ENCODE results near the gene ATP2A3. TPM values are rescaled to one million over a fixed set of nuclear protein-coding genes. Genes with fewer than 3 reads are reported as not detected.
"Not testable (repeated sequence)": the region's sequence is repeated elsewhere in the genome, so short reads cannot be mapped to it uniquely, and the experiment has no call there.

Gene ATP2A3
- total and polyA plus RNA-seq, 7 donors, result 3.6 to 158 (median 12.7) TPM

GRCh38 chr17:3993493-3994220 lies 29.4 kb upstream of the ATP2A3 start:
- 80 to 83% methylated on average over 8 of the region's 8 CpGs for WGBS, 2 donors
- Histone ChIP-seq H3K36me3 (no peaks in the 10 kb centered on the region), H3K27me3 (peaks cover 0 to 22% (median 4%) of the 10 kb centered on the region in 3 donors), H3K9me3 (no peaks in the 10 kb centered on the region), H3K4me1 (no peaks in the 10 kb centered on the region), H3K27ac (no peak overlapping the region), H3K4me3 (no peak overlapping the region)
- no peak for DNase-seq
- intact Hi-C loops (cut with DNase I), result no loop called here
- TF ChIP-seq EP300 (IDR thresholded peaks at IDR 0.05) (no peak), POLR2A (IDR thresholded peaks at IDR 0.05) (no peak), POLR2AphosphoS5 (IDR thresholded peaks at IDR 0.05) (no peak)

- no peak overlapping the region for H3K27ac ChIP-seq
- 87 to 88% methylated on average over 5 of the region's 5 CpGs for WGBS, 2 donors
- no peaks in the 10 kb centered on the region for H3K36me3 ChIP-seq
- no peak for TF ChIP-seq POLR2AphosphoS5 (IDR thresholded peaks at IDR 0.05)
- no peak for TF ChIP-seq CTCF (IDR thresholded peaks at IDR 0.05)
- TF ChIP-seq POLR2A (IDR thresholded peaks at IDR 0.05), result no peak
- no peak for TF ChIP-seq EP300 (IDR thresholded peaks at IDR 0.05)
- H3K9me3 ChIP-seq, result no peaks in the 10 kb centered on the region
- peaks cover 0 to 17% (median 0%) of the 10 kb centered on the region in 3 donors for H3K27me3 ChIP-seq
- no peak overlapping the region for H3K4me3 ChIP-seq
- no peak for DNase-seq
- intact Hi-C loops (cut with DNase I), result no loop called here
- no peaks in the 10 kb centered on the region for H3K4me1 ChIP-seq
Observed at GRCh38 chr17:3992370-3992769, 28.1 kb upstream of the ATP2A3 start.

DNA sequence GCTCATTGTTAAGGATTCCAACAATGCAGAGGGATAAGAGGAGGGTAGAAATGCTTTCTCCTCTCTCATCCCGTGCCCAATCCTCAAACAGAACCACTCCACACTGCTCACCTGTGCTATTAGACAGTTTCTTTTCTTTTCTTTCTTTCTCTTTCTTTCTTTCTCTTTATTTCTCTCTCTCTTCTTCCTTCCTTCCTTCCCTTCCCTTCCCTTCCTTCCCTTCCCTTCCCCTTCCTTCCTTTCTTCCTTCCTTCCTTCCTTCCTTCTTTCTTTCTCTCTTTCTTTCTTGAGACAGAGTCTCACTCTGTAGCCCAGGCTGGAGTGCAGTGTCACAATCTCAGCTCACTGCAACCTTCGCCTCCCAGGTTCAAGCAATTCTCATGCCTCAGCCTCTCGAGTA lies 27.5 kb upstream of the ATP2A3 start:
- H3K4me1 ChIP-seq; intact Hi-C loops (cut with DNase I); H3K9me3 ChIP-seq; H3K27ac ChIP-seq; H3K4me3 ChIP-seq; DNase-seq; H3K36me3 ChIP-seq: not testable (repeated sequence)
- WGBS, 2 donors, result 68 to 89% methylated on average over 3 of the region's 3 CpGs
- H3K27me3 ChIP-seq, result peaks cover 0 to 11% (median 0%) of the 10 kb centered on the region in 3 donors

- no peak for DNase-seq
- whole genome bisulfite sequencing, 2 donors, result 92 to 93% methylated on average over 12 of the region's 12 CpGs
Observed at GRCh38 chr17:3990386-3991127, 26.3 kb upstream of the ATP2A3 start.

More at GRCh38 chr17:3990386-3991127, 26.3 kb upstream of the ATP2A3 start:
- TF ChIP-seq POLR2AphosphoS5 (IDR thresholded peaks at IDR 0.05) (no peak), CTCF (IDR thresholded peaks at IDR 0.05) (no peak), EP300 (IDR thresholded peaks at IDR 0.05) (no peak), POLR2A (IDR thresholded peaks at IDR 0.05) (no peak)
- no peak overlapping the region for H3K4me3 ChIP-seq
- H3K27me3 ChIP-seq, result peaks cover 0 to 7% (median 0%) of the 10 kb centered on the region in 3 donors
- no peaks in the 10 kb centered on the region for H3K9me3 ChIP-seq
- intact Hi-C loops (cut with DNase I), result no loop called here
- no peaks in the 10 kb centered on the region for H3K36me3 ChIP-seq
- no peak overlapping the region for H3K27ac ChIP-seq
- H3K4me1 ChIP-seq, result no peaks in the 10 kb centered on the region
